ENCODE measurements around the gene PRDM16.

DNA sequence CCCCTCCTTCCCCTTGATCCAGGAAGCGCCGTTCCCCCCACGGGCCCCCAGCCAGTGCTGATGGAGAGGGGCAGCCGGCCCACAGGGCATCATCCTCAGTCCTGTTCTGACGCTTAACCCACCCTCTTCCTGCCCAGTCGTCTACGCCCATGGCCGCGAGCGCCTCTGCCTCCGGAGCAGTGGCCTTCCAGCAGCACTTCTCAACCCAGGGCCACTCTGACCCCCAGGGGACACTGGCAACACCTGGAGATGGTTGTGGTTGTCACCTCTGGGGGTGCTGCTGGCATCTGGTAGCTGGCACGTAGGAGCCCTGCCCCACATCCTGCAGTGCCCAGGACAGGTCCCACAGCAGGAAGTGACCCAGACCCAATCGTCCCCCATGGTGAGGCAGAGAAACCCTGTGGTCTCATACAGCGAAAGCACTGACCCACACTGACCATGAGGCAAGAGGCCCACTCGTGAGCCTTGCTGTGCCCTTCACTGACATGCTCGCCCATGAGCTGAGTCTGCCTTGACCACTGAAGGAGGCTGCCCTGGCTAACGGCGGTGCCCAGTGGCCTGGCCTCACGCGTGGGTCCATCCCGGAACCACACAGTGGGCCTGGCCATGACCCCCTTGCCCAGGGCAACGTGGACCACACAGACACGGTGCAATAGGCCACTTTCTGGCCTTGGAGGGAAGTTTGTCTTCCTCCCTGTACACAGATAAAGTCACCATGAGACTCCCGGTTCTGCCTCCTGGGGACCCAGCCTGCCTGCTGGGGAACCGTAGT is 288.7 kb downstream of the PRDM16 start:
- TF ChIP-seq CTCF (IDR thresholded peaks at IDR 0.05) (no peak), POLR2A (IDR thresholded peaks at IDR 0.05) (no peak)
